Keratinocyte (primary cell): ENCODE results near the gene SPATS2. TPM values are rescaled to one million over a fixed set of nuclear protein-coding genes. Genes with fewer than 3 reads are reported as not detected.
A peak's percentile ranks its signal among the peaks of the same experiment; 100 is the strongest.

Experiments
- DNase-seq: peaks from one replicate; pipeline ENCODE4 v3.0.0-alpha.2; 2011; ENCODE audit warnings: low read depth, missing footprints, low spot score
- FAIRE-seq: peaks from 2 replicates; lab custom pipeline; 2011; peaks lifted over from hg19 to GRCh38; lab: Jason Lieb, UNC
- H2AFZ ChIP-seq: 2 replicates; pipeline ENCODE4 v1.6.0; 2012; ENCODE audit warnings: low read length, control low read depth, inconsistent platforms; ENCODE audit not compliant: control insufficient read depth
- H3K27ac ChIP-seq: 2 replicates; pipeline ENCODE4 v1.5.1; 2011; ENCODE audit warnings: low read length; ENCODE audit not compliant: control insufficient read depth, insufficient read depth
- H3K27me3 ChIP-seq: 3 replicates; pipeline ENCODE4 v1.6.0; 2011; ENCODE audit warnings: low read length; ENCODE audit not compliant: control insufficient read depth, insufficient read depth; ENCODE audit errors: extremely low read depth
- H3K36me3 ChIP-seq, 2 experiments: 2 replicates in 1 of 2; 3 replicates in 1 of 2; pipeline ENCODE4 v1.5.1; 2011; ENCODE audit warnings: low read length in 2 of 2, mild to moderate bottlenecking in 1 of 2; ENCODE audit not compliant: control insufficient read depth in 2 of 2, insufficient read depth in 2 of 2; ENCODE audit errors: extremely low read depth in 1 of 2
- H3K4me1 ChIP-seq: 3 replicates; pipeline ENCODE4 v1.5.1; 2011; ENCODE audit warnings: low read length; ENCODE audit not compliant: control insufficient read depth, insufficient read depth; ENCODE audit errors: extremely low read depth
- H3K4me2 ChIP-seq: 3 replicates; pipeline ENCODE4 v1.6.0; 2011; ENCODE audit warnings: low read depth, low read length; ENCODE audit not compliant: control insufficient read depth, insufficient read depth; ENCODE audit errors: extremely low read depth
- H3K4me3 ChIP-seq, 3 experiments: fragments of 200-600 bp in 1 of 3; sonication (generic) in 1 of 3; 2 replicates in 2 of 3; 3 replicates in 1 of 3; pipeline ENCODE4 v1.5.1; 2011 to 2016; ENCODE audit warnings: low read length in 3 of 3, mild to moderate bottlenecking in 3 of 3, control low read depth in 2 of 3, inconsistent platforms in 1 of 3, low read depth in 1 of 3, mixed read lengths in 1 of 3, mixed run types in 1 of 3, moderate library complexity in 1 of 3; ENCODE audit not compliant: control insufficient read depth in 2 of 3, insufficient read depth in 2 of 3; ENCODE audit errors: extremely low read depth in 1 of 3
- H3K79me2 ChIP-seq: 2 replicates; pipeline ENCODE4 v1.6.0; 2012; ENCODE audit warnings: low read length; ENCODE audit not compliant: control insufficient read depth, insufficient read depth
- H3K9ac ChIP-seq: 3 replicates; pipeline ENCODE4 v1.6.0; 2011; ENCODE audit warnings: low read length; ENCODE audit not compliant: control insufficient read depth, insufficient read depth; ENCODE audit errors: extremely low read depth
- H3K9me1 ChIP-seq: 3 replicates; pipeline ENCODE4 v1.6.0; 2011; ENCODE audit warnings: low read length; ENCODE audit not compliant: control insufficient read depth, insufficient read depth; ENCODE audit errors: extremely low read depth
- H3K9me3 ChIP-seq: 2 replicates; pipeline ENCODE4 v1.5.1; 2012; ENCODE audit warnings: low read depth, low read length; ENCODE audit not compliant: control insufficient read depth
- H4K20me1 ChIP-seq: 3 replicates; pipeline ENCODE4 v1.6.0; 2011; ENCODE audit warnings: low read length; ENCODE audit not compliant: control insufficient read depth, insufficient read depth; ENCODE audit errors: extremely low read depth
- EZH2 ChIP-seq: IDR thresholded peaks from one replicate; pipeline ENCODE4 v1.6.1; 2012; ENCODE audit warnings: inconsistent platforms, mild to moderate bottlenecking, low read length, moderate library complexity
- dilution Hi-C: fragments of 300-500 bp; cut with MboI; formaldehyde crosslinking; loops from one replicate; pipeline ENCODE4 v1.7.0; 2020; ENCODE audit warnings: low sequenced_read_pairs; ENCODE audit not compliant: extremely low pct_ligation_motif_present
- polyA plus RNA-seq, 5 experiments: library from polyadenylated mRNA; depleted of rRNA in 3 of 5; stranded (reverse) in 3 of 5; stranded (forward) in 1 of 5; unstranded in 1 of 5; fragments of >200 nt; gene quantifications; 1 replicate in 1 of 5; 2 replicates in 3 of 5; 3 replicates in 1 of 5; pipeline versions ENCODE4 v1.2.1 to v1.2.3, GENCODE V29; 2011 to 2012; ENCODE audit warnings: missing spikeins in 2 of 5, low read depth in 1 of 5, low replicate concordance in 1 of 5
- TF ChIP-seq, protein P1 (sequence below), 3 experiments: IDR thresholded peaks in 1 of 3; conservative IDR thresholded peaks in 1 of 3; optimal IDR thresholded peaks in 1 of 3; 2 replicates in 2 of 3; 3 replicates in 1 of 3; pipeline versions ENCODE3 to v1.5.1; 2011; ENCODE audit warnings: low read length in 3 of 3, mild to moderate bottlenecking in 3 of 3, moderate library complexity in 2 of 3, control low read depth in 1 of 3, inconsistent platforms in 1 of 3; ENCODE audit not compliant: insufficient read depth in 2 of 3; ENCODE audit errors: extremely low read depth in 1 of 3

The SPATS2 gene
- polyA plus RNA-seq, 1 donor (not counting 4 experiments of a cell fraction or from before 2014, with no cell fraction given), result 47.9 TPM

DNA sequence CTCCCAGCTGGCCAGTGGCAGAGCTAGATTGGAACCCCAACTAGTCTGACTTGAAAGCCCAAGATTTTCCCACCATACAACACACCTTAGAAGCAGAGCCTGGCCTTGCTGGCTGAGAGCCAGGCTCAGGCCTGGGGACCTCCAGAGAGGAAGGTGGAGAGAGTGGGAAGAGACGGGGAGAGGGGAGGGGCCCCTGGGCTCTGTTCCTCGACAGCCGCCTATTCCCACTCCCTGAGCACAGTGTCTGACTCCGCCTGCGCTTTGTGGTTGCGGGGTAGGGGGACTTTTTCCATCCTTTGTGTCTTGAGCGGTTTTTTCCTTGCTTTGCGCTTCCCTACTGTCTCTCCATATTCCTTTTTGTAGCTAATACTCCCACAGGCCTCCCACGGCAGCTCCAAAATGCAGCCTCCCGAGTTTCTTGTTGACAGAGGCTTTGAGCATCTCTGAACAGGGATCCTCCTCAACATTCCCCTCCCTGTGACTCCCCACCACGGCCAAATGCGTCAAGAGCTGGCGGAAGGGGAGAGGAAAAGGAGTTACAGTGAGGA is 167.5 kb downstream of the SPATS2 start:
- H3K4me3 ChIP-seq, result no peak overlapping the region
- peaks cover 3% of the 10 kb centered on the region for H4K20me1 ChIP-seq
- H3K79me2 ChIP-seq, result no peaks in the 10 kb centered on the region
- no peak overlapping the region for H2AFZ ChIP-seq
- dilution Hi-C loops, result no loop called here
- no peak overlapping the region for H3K9ac ChIP-seq
- peaks cover 27% of the 10 kb centered on the region for H3K27me3 ChIP-seq
- no peaks in the 10 kb centered on the region for H3K9me1 ChIP-seq
- H3K4me2 ChIP-seq, result no peak overlapping the region
- no peaks in the 10 kb centered on the region for H3K36me3 ChIP-seq
- peaks cover 27% of the 10 kb centered on the region for H3K4me1 ChIP-seq
- no peak for DNase-seq
- TF ChIP-seq, protein P1, sequence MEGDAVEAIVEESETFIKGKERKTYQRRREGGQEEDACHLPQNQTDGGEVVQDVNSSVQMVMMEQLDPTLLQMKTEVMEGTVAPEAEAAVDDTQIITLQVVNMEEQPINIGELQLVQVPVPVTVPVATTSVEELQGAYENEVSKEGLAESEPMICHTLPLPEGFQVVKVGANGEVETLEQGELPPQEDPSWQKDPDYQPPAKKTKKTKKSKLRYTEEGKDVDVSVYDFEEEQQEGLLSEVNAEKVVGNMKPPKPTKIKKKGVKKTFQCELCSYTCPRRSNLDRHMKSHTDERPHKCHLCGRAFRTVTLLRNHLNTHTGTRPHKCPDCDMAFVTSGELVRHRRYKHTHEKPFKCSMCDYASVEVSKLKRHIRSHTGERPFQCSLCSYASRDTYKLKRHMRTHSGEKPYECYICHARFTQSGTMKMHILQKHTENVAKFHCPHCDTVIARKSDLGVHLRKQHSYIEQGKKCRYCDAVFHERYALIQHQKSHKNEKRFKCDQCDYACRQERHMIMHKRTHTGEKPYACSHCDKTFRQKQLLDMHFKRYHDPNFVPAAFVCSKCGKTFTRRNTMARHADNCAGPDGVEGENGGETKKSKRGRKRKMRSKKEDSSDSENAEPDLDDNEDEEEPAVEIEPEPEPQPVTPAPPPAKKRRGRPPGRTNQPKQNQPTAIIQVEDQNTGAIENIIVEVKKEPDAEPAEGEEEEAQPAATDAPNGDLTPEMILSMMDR (optimal IDR thresholded peaks at IDR 0.05 in 1 of 3, IDR thresholded peaks at IDR 0.05 in 1 of 3, conservative IDR thresholded peaks at IDR 0.05 in 1 of 3; ENCODE audit: extremely low read depth in 1 of 3, insufficient read depth in 2 of 3, low read length in 3 of 3), result no peak
- TF ChIP-seq EZH2, result no peak
- no peaks in the 10 kb centered on the region for H3K9me3 ChIP-seq
- FAIRE-seq, result no peak
- no peak overlapping the region for H3K27ac ChIP-seq

- no peaks in the 10 kb centered on the region for H3K79me2 ChIP-seq
- no peak overlapping the region for H3K4me2 ChIP-seq
- no peak overlapping the region for H3K27ac ChIP-seq
- peak; percentile 75 for FAIRE-seq
- H3K4me1 ChIP-seq, result peaks cover 39% of the 10 kb centered on the region
- H3K4me3 ChIP-seq, result no peak overlapping the region
- H3K9me3 ChIP-seq, result no peaks in the 10 kb centered on the region
- H2AFZ ChIP-seq, result no peak overlapping the region
- dilution Hi-C loops, result no loop called here
- no peak for DNase-seq
- no peaks in the 10 kb centered on the region for H3K36me3 ChIP-seq
- H3K9ac ChIP-seq, result no peak overlapping the region
- H4K20me1 ChIP-seq, result peaks cover 3% of the 10 kb centered on the region
- H3K27me3 ChIP-seq, result peaks cover 32% of the 10 kb centered on the region
- TF ChIP-seq, protein P1 (optimal IDR thresholded peaks at IDR 0.05 in 1 of 3, IDR thresholded peaks at IDR 0.05 in 1 of 3, conservative IDR thresholded peaks at IDR 0.05 in 1 of 3; ENCODE audit: extremely low read depth in 1 of 3, insufficient read depth in 2 of 3, low read length in 3 of 3), result no peak
- TF ChIP-seq EZH2, result no peak
- no peaks in the 10 kb centered on the region for H3K9me1 ChIP-seq
Measured at GRCh38 chr12:49535921-49536525, 168.8 kb downstream of the SPATS2 start.
